ENCODE results near the gene EIF2B1.

- TF ChIP-seq CTCF (IDR thresholded peaks at IDR 0.05; ENCODE audit: low read depth, low read length): no peak
- no peak for TF ChIP-seq POLR2A (IDR thresholded peaks at IDR 0.05; ENCODE audit: extremely low read depth, insufficient read length)
Measured at GRCh38 chr12:123643911-123644310, 10.4 kb upstream of the EIF2B1 start.

All from NB4 (cell line).